ENCODE data around the gene GOLGB1. TPM values are rescaled to one million over a fixed set of nuclear protein-coding genes. Genes with fewer than 3 reads are reported as not detected.

The GOLGB1 gene
- total and polyA plus RNA-seq, 2 of the 4 experiments (the other 2 are of a cell fraction): 13.3 to 30.3 TPM

DNA sequence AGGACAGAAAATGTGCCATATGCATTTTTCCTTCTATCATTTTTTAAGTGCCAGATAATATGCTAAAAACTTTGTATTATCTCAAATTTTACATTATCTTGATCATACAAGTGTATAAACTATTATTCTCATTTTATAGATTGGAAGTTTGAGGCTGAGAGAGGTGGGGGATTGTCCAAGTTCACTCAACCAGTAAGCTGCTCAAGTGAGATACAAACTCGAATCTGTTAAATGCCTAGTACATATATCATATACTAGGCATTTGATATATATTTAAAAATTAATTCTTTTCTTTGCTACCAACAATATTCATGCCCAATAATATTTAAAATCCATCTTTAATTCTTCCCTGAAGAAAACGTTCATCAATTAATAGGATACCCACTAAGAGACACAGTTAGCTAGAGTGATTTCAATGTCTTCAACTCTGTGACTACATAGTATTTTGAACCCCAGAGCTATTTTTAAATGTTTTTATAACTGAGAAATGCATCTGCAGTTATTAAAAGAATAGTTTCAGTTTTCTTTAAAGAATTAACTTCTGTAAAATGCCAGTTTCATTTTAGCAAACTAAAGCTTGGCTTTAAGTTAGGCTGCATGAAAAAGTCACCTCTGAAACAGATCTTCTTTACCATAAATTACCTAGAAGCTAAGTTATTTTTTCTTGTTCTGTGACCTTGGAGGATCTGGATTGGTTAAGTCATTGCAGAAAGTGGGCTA lies 44.9 kb upstream of the GOLGB1 start:
- Histone ChIP-seq H3K4me2 (ENCODE audit: low read depth, low read length) (no peak overlapping the region), H3K56ac (ENCODE audit: extremely low read depth, insufficient read depth, low read length) (no peak overlapping the region), H2AK5ac (ENCODE audit: low read depth, low read length) (no peak overlapping the region), H2BK20ac (ENCODE audit: low read depth, low read length) (no peak overlapping the region), H2BK15ac (ENCODE audit: low read depth, low read length) (no peak overlapping the region), H3K4ac (ENCODE audit: low read depth, low read length) (no peak overlapping the region), H2BK5ac (ENCODE audit: low read depth, low read length, poor library complexity, severe bottlenecking) (no peak overlapping the region), H3K27me3 (ENCODE audit: control insufficient read depth, insufficient read depth, low read length) (no peaks in the 10 kb centered on the region), H4K5ac (ENCODE audit: low read depth, low read length) (no peak overlapping the region), H3K9ac (ENCODE audit: low read depth, low read length) (no peak overlapping the region), H3K27ac (ENCODE audit: insufficient read depth, low read length) (no peak overlapping the region), H3K14ac (replicated peaks; ENCODE audit: low read depth, low read length) (no peak overlapping the region), H3K18ac (ENCODE audit: low read depth, low read length) (no peak overlapping the region), H3K4me1 (ENCODE audit: control insufficient read depth, insufficient read depth, low read length) (no peaks in the 10 kb centered on the region), H2AFZ (replicated peaks; ENCODE audit: low read length, poor library complexity) (no peak overlapping the region), H3K9me3 (ENCODE audit: control insufficient read depth, insufficient read depth, low read length) (no peaks in the 10 kb centered on the region), H4K8ac (ENCODE audit: low read depth in 2 of 2, low read length in 2 of 2) (no peak overlapping the region), H3K9me1 (ENCODE audit: insufficient read depth, low read length) (no peaks in the 10 kb centered on the region), H3K23ac (ENCODE audit: low read depth, low read length) (no peak overlapping the region), H3K4me3 (ENCODE audit: insufficient read depth, low read depth, low read length) (no peak overlapping the region), H2AK9ac (replicated peaks; ENCODE audit: low read depth, low read length, poor library complexity) (no peak overlapping the region), H4K20me1 (ENCODE audit: insufficient read depth, low read length) (no peaks in the 10 kb centered on the region), H4K91ac (ENCODE audit: insufficient read depth, low read depth, low read length) (no peak overlapping the region), H3K36me3 (ENCODE audit: control insufficient read depth, insufficient read depth, low read length) (no peaks in the 10 kb centered on the region), H2BK120ac (ENCODE audit: low read depth, low read length) (no peak overlapping the region), H3K79me1 (ENCODE audit: low read depth in 1 of 2, low read length in 2 of 2) (no peaks in the 10 kb centered on the region)
- CTCF ChIA-PET: no interaction called here
- DNase-seq (no peak), ATAC-seq (ENCODE audit: low read depth) (no peak)
- no TSS peak for BruUV-seq (replicated peaks)
- TF ChIP-seq RAD21 (IDR thresholded peaks at IDR 0.05; ENCODE audit: low read length): no peak
- no peak for TF ChIP-seq RCOR1 (IDR thresholded peaks at IDR 0.05; ENCODE audit: insufficient replicate concordance, low read length)
- TF ChIP-seq MAZ (IDR thresholded peaks at IDR 0.05; ENCODE audit: borderline replicate concordance, low read depth, low read length): no peak
- no peak for TF ChIP-seq FOS (IDR thresholded peaks at IDR 0.05; ENCODE audit: low read depth, low read length)
- no peak for TF ChIP-seq CHD1 (IDR thresholded peaks at IDR 0.05; ENCODE audit: low read depth, low read length)
- TF ChIP-seq POLR2A (IDR thresholded peaks at IDR 0.05; ENCODE audit: low read depth, low read length): no peak
- TF ChIP-seq RFX5 (IDR thresholded peaks at IDR 0.05; ENCODE audit: low read depth, low read length): no peak
- no peak for TF ChIP-seq USF2 (IDR thresholded peaks at IDR 0.05; ENCODE audit: low read depth, low read length)
- TF ChIP-seq MAFK (IDR thresholded peaks at IDR 0.05; ENCODE audit: low read depth, low read length): no peak
- TF ChIP-seq CEBPB (IDR thresholded peaks at IDR 0.05; ENCODE audit: low read depth, low read length): no peak
- no peak for TF ChIP-seq ELK1 (IDR thresholded peaks at IDR 0.05; ENCODE audit: borderline replicate concordance, low read depth, low read length)
- TF ChIP-seq, protein P1, sequence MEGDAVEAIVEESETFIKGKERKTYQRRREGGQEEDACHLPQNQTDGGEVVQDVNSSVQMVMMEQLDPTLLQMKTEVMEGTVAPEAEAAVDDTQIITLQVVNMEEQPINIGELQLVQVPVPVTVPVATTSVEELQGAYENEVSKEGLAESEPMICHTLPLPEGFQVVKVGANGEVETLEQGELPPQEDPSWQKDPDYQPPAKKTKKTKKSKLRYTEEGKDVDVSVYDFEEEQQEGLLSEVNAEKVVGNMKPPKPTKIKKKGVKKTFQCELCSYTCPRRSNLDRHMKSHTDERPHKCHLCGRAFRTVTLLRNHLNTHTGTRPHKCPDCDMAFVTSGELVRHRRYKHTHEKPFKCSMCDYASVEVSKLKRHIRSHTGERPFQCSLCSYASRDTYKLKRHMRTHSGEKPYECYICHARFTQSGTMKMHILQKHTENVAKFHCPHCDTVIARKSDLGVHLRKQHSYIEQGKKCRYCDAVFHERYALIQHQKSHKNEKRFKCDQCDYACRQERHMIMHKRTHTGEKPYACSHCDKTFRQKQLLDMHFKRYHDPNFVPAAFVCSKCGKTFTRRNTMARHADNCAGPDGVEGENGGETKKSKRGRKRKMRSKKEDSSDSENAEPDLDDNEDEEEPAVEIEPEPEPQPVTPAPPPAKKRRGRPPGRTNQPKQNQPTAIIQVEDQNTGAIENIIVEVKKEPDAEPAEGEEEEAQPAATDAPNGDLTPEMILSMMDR (conservative IDR thresholded peaks at IDR 0.05; ENCODE audit: low read depth, low read length): no peak
- no peak for TF ChIP-seq BHLHE40 (IDR thresholded peaks at IDR 0.05; ENCODE audit: low read depth, low read length)
- TF ChIP-seq MXI1 (IDR thresholded peaks at IDR 0.05; ENCODE audit: borderline replicate concordance, low read depth, low read length): no peak
- TF ChIP-seq SMC3 (IDR thresholded peaks at IDR 0.05; ENCODE audit: low read depth, low read length): no peak
- TF ChIP-seq NFE2L2 (IDR thresholded peaks at IDR 0.05; ENCODE audit: low read depth, low read length): no peak
- WGBS, 2 experiments (ENCODE audit: extremely low coverage in 2 of 2, insufficient read length in 1 of 2): no CpG with 5 or more reads among the region's 2 CpGs
- in situ Hi-C loops (cut with MboI; ENCODE audit: low sequenced_read_pairs) (no loop called here), intact Hi-C loops (cut with micrococcal nuclease) (no loop called here), dilution Hi-C loops (cut with HindIII; ENCODE audit: low sequenced_read_pairs, unreplicated experiment) (no loop called here)
- POLR2A ChIA-PET (ENCODE audit: unreplicated experiment): no interaction called here
